H4 (cell line): ENCODE measurements around the gene FAAP20. TPM values are rescaled to one million over a fixed set of nuclear protein-coding genes. Genes with fewer than 3 reads are reported as not detected.

Experiments
- DNase-seq: peaks from one replicate; pipeline ENCODE4 v3.0.0-alpha.2; 2015; ENCODE audit warnings: low spot score
- total RNA-seq: library from RNA; depleted of rRNA; stranded (reverse); fragments of >200 nt; shearing (Covaris generic); gene quantifications from 2 replicates; pipeline ENCODE4 v1.2.3, GENCODE V29; 2014

Gene FAAP20
- total RNA-seq, 1 experiment from 2014 or later: 28.5 TPM

GRCh38 chr1:2177946-2178538 is 16.5 kb downstream of the FAAP20 start:
- DNase-seq: no peak

DNA sequence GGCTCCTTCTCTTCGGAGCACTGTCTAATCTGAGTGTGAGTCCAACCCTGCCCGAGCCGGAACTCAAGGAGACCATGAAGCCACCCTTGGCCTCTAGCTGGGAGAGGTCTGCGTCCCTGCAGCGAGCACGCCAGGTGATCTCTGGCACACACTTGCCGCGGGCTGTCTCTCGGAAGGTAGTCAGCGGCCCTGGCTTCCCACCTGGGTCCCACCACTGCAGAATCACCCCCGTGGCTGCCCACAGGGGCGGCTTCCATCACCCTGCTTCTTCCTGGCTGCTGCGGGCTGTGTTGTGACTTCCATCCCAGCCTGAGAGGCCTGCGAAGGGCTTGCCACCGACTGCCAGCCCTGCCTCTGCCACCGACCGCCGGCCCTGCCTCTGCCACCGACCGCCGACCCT is 17.0 kb downstream of the FAAP20 start:
- DNase-seq: no peak

DNA sequence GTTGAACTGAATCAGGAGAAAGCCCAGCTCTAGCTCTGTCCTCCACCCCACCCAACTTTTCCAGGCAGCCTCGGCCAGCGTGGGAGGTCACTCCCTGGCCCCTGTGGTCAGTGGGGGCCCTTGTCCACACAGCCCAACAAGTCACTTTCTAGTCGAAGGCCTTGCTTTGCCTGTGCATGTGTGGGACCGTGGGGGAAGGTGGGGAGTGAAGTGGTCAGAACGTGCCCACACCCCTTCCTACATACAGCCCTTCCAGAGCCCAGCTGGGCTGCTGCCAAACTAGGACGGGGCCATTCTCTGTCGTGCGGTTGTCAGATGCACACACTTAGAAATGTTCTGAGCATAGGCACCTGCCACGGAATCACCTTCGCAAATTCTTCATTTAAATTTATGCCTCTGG is 18.0 kb downstream of the FAAP20 start:
- no peak for DNase-seq

- DNase-seq: no peak
Observed at GRCh38 chr1:2175681-2176454, 18.7 kb downstream of the FAAP20 start.

DNA sequence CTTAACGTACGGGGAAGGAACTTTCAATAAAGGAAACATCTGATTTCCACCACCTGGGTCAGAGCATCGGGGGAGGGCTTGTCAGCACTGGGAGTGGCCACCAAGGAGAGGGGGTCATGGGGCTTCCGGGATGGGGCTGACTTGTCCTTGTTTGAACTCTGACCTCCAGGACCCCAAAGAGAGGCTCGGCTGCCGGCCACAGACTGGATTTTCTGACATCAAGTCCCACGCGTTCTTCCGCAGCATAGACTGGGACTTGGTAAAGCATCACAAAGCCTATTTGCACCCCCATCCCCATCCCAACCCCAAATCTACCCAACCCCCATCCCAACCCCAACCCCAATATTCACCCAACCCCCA is 19.5 kb downstream of the FAAP20 start:
- DNase-seq: no peak

GRCh38 chr1:2174348-2175054 is 20.1 kb downstream of the FAAP20 start:
- peak; percentile 65 for DNase-seq

DNA sequence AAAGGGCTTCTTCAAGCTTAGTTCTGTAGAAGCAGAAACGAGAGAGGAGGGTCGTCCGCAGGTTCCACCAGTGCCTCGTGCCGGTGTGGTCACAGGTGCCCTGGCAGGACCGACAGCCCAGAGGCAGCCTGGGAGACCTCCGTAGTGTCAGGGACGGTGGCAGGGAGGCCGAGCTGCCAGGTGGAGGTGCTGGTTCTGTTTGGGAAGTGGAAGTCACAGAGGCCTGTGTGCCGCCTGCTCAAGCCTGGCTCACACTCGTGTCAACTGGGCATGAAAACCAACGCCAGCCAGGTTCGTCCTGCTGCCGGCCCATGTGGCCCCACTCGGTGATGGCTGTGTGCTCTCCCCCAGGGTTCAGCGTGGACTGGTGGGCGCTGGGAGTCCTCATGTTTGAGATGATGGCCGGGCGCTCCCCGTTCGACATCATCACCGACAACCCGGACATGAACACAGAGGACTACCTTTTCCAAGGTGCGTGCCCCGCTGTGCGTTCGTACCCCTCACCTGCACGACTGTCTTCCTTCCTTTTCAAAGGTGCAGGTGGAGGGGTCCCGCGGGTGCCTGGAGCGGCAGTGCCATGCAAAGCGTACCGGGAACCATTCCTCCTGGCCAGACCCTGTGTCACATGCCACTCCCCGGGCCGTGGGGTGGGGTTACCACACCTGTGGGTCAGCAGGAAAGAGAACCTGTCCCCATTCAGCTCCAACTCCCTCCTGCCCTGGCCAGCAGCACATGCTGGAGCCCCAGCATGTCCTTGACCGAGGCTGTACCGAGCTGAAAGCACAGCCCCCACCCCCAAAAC is 20.8 kb downstream of the FAAP20 start:
- no peak for DNase-seq

- DNase-seq: no peak
Observed at GRCh38 chr1:2172551-2173146, 21.9 kb downstream of the FAAP20 start.

DNA sequence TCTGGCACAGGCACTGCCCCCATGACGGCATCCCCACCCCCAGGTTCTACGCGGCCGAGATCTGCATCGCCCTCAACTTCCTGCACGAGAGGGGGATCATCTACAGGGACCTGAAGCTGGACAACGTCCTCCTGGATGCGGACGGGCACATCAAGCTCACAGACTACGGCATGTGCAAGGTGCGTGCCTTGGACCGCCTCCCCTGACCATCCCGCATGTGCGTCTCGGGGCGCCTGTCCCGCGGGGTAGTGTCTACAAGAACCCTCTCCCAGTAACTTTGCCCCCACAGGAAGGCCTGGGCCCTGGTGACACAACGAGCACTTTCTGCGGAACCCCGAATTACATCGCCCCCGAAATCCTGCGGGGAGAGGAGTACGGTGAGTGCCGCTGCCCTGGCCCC is 22.6 kb downstream of the FAAP20 start:
- no peak for DNase-seq

DNA sequence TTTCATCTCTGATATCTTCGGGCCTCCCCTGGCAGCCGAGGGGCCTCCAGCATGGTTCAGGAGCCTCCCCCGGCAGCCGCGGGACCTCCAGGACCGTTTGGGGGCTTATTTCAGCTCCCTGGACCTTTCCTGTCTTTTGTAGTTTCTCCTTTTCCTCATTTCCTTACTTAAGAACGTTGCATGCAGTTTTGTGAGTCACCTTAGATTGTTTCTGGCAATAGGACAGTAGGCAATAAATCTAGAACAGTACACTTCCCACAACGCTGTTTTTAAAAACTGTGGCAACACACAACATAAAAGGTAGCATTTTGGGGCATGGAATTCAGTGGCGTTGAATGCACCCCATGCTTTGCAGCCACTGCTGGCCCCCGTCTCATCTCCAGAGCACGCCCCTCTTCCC is 24.4 kb downstream of the FAAP20 start:
- no peak for DNase-seq

DNA sequence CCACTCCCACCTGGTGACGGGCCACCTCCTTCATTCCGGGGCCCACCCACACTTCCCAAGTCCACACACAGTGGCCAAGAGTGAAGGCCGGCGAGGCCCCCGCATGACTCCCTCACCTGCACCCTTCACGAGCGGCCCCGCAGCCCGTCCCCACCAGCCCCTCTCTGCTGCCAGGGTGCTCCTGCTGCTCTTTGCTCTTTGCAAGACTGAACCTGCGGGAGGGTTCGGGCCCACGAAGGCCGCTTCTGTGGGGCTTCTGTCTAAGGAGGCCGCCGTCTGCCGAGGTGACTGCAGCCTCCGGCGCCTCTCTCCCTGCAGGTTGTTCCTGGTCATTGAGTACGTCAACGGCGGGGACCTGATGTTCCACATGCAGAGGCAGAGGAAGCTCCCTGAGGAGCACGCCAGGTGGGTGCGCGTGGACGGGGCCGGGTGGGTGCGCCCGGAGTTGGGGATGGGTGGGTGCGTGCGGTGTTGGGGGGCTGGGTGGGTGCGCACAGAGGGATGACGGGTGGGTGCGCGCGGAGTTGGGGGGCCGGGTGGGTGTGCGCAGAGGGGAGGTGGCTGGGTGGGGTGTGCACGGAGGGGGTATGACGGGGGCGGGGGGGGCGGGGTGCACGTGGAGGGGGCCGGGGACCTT is 25.3 kb downstream of the FAAP20 start:
- DNase-seq: no peak

- no peak for DNase-seq
Observed at GRCh38 chr1:2168535-2168934, 26.0 kb downstream of the FAAP20 start.

GRCh38 chr1:2168090-2168489 is 26.5 kb downstream of the FAAP20 start:
- DNase-seq: no peak

DNA sequence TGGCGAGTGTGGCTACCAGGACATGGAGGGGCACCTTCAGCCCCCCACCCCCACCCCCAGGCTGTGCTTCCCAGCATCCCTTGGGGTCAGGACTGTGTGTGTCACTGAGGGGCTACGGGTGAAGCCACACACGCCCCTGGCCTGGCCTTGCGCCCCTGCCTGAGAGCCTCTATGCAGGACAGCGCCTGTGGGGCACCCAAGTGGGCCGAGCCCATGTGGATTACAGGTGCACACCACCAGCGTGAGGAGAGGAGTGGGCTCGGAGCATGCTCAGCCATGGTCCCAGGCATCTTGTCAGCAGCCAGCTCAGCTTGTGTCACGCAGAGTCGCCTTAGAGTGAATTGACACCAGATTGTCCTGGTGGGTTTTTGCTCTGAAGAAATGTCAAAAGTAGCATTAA is 27.9 kb downstream of the FAAP20 start:
- no peak for DNase-seq

DNA sequence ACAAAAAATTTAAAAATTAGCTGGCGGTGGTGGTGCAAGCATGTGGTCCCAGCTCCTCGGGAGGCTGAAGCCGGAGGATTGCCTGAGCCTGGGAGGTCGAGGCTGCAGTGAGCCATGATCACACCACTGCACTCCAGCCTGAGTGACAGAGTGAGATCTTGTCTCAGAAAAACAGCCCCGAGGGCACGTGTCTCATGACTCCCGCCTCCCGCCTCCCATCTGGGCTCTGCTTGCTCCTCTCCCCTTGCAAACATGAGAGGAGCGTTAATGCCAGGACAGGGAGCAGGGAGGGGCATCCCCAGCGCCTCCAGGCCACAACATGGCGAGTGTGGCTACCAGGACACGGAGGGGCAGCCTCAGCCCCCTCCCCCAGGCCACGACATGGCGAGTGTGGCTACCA is 28.3 kb downstream of the FAAP20 start:
- DNase-seq: no peak

DNA sequence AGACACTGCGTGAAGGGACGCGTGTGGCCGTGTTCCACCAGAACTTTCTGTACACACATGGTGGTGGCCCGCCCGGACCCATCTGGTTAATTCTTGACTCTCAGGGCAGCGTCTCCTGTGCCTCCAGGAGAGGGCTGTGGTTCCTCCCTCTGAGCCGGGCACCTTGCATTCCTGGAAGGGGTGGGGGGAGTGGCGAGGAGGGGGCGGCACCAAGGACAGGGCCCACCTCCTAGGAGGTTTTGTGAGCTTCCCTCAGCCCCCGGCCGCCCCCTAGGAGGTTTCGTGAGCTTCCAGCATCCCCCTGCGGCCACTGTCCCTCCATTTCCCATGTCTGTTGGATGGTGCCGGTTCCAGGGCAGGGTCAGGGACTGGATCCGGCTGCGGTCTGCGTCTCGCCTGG is 28.9 kb downstream of the FAAP20 start:
- no peak for DNase-seq

DNA sequence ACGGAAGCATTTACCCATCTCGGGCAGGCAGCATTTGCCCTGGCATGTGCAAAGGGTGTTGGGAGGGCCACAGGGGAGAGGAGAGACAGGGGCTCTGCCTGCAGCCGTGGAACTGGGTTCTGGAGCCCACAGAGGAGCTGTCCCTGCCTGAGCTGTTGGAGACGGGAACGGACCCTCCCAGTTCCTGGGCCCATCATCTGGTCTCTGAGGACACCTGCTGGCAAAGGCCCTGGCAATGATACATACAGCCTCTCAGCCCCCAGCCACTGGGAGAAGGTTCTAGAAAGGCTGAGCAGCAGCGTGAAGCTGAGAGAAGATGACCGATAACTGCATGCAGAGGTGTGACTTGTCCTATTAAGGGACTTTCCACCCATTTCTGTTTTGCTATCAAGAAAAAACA is 31.4 kb downstream of the FAAP20 start:
- DNase-seq: no peak

DNA sequence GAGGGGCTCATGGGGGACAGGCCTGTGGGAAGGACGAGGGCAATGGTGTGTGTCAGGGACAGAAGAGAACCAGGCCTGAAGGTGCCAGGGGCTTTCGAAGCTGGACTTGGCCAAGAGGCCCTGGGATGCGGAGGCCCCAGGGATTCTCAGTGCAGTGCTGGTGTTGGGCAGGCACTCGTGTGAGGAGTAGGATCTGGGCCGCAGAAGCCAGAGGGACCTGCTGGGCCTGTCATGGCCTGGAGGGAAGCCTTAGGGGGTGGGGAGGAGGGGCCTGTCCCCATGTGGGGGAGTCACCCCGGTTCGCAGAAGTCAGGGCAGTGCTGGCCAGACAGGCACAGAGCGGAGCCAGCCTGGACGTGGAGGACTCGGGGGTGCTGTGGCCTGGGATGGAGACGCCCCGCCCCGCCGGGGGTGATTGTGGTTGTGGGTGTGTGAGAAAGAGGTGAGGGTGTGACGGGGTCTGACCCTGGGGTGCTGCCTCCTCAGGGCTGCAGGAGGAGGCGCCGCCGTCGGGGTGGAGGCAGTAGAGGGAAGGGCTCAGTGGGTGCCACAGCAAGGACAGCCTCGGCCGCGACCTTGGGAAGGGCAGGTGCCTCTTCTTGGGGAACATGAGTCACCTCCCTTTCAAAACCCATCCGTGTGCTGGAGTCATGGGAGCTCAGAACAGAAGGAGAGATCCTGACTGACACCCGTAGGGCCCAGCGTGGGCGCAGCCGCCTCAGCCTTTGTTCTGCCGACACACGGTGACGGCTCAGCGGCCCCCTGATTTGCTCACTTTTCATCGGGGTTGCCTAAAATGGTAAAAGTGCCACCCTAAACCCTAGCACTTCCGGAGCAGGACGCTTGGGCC is 33.9 kb downstream of the FAAP20 start:
- DNase-seq: no peak

- no peak for DNase-seq
Observed at GRCh38 chr1:2159124-2159523, 35.4 kb downstream of the FAAP20 start.

DNA sequence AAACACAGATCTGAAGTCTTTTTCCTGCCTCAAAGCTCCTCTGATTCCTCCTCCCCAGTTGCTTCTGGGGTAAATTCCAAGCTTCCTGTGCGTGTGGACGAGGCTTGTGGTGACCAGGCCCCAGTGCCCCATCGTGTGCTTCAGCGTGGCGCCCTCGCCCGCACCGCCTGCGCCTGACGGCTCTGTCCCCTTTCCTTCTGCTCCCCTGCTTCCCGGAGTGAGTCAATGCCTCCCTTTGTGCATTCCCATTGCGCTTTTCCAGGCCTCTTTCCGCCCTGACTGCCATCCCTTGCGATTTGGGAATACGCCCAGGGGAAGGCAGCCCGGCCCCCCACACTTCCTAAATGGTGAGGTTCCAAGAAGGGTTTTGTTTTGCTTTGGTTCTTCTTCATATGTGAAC is 36.3 kb downstream of the FAAP20 start:
- no peak for DNase-seq

GRCh38 chr1:2157856-2158255 is 36.7 kb downstream of the FAAP20 start:
- no peak for DNase-seq
